CD14-positive monocyte (primary cell): Measurements from ENCODE around the gene MCF2L. TPM values are rescaled to one million over a fixed set of nuclear protein-coding genes. Genes with fewer than 3 reads are reported as not detected.

ENCODE experiments used
- DNase-seq, 3 donors: peaks; one replicate each; pipeline ENCODE4 v3.0.0-alpha.2; 2011 to 2022
- H2AFZ ChIP-seq: 2 replicates; pipeline ENCODE4 v1.6.0; 2012; ENCODE audit warnings: mild to moderate bottlenecking, low read depth, low read length, inconsistent platforms; ENCODE audit not compliant: insufficient read depth, poor library complexity, severe bottlenecking
- H3K27ac ChIP-seq, 2 donors: 1 replicate in 1 of 2; 2 replicates in 1 of 2; pipeline ENCODE4 v1.5.1; 2012 to 2013; ENCODE audit warnings: low read length in 2 of 2, control low read depth in 1 of 2, inconsistent platforms in 1 of 2, low read depth in 1 of 2, mild to moderate bottlenecking in 1 of 2
- H3K27me3 ChIP-seq, 2 donors: one replicate each; pipeline versions ENCODE4 v1.6.0 to v1.6.1; 2011 to 2013; ENCODE audit warnings: low read length in 2 of 2; ENCODE audit not compliant: control insufficient read depth in 2 of 2, insufficient read depth in 2 of 2
- H3K36me3 ChIP-seq, 2 donors: replicated peaks in 1 of 2; 1 replicate in 1 of 2; 2 replicates in 1 of 2; pipeline versions ENCODE4 v1.5.1 to v1.6.1; 2012 to 2013; ENCODE audit warnings: low read length in 2 of 2, control low read depth in 1 of 2, inconsistent platforms in 1 of 2, mild to moderate bottlenecking in 1 of 2; ENCODE audit not compliant: insufficient read depth in 2 of 2, control insufficient read depth in 1 of 2
- H3K4me1 ChIP-seq, 2 donors: 1 replicate in 1 of 2; 2 replicates in 1 of 2; pipeline versions ENCODE4 v1.5.1 to v1.6.1; 2012 to 2013; ENCODE audit warnings: low read length in 2 of 2, control low read depth in 1 of 2, inconsistent platforms in 1 of 2, mild to moderate bottlenecking in 1 of 2, moderate library complexity in 1 of 2; ENCODE audit not compliant: insufficient read depth in 2 of 2, control insufficient read depth in 1 of 2
- H3K4me2 ChIP-seq: replicated peaks from 2 replicates; pipeline ENCODE3; 2012; ENCODE audit warnings: low read length, moderate library complexity, mild to moderate bottlenecking; ENCODE audit not compliant: poor library complexity, severe bottlenecking; ENCODE audit errors: extremely low read depth
- H3K4me3 ChIP-seq, 3 experiments: fragments of 200-600 bp in 1 of 3; sonication (generic) in 1 of 3; replicated peaks in 1 of 3; 1 replicate in 2 of 3; 2 replicates in 1 of 3; pipeline ENCODE4 v1.5.1; 2011 to 2013; ENCODE audit warnings: low read length in 3 of 3, mild to moderate bottlenecking in 3 of 3, control low read depth in 2 of 3, low read depth in 2 of 3, inconsistent platforms in 1 of 3, moderate library complexity in 1 of 3
- H3K79me2 ChIP-seq: 2 replicates; pipeline ENCODE4 v1.6.0; 2012; ENCODE audit warnings: mild to moderate bottlenecking, control low read depth, inconsistent platforms, low read length, moderate library complexity; ENCODE audit not compliant: insufficient read depth
- H3K9ac ChIP-seq: 2 replicates; pipeline ENCODE4 v1.6.0; 2017; ENCODE audit warnings: low read length, mild to moderate bottlenecking; ENCODE audit not compliant: insufficient read depth, poor library complexity, severe bottlenecking
- H3K9me3 ChIP-seq, 2 donors: replicated peaks in 1 of 2; 1 replicate in 1 of 2; 2 replicates in 1 of 2; pipeline versions ENCODE4 v1.5.1 to v1.6.1; 2012 to 2013; ENCODE audit warnings: low read length in 2 of 2, control low read depth in 1 of 2; ENCODE audit not compliant: control insufficient read depth in 1 of 2, insufficient read depth in 1 of 2
- H4K20me1 ChIP-seq: 2 replicates; pipeline ENCODE4 v1.6.0; 2012; ENCODE audit warnings: mild to moderate bottlenecking, low read length, control low read depth, moderate library complexity; ENCODE audit not compliant: insufficient read depth
- H3K27ac Mint-ChIP-seq, 7 donors: one replicate each; pipeline ENCODE4 v1.8.0; 2020; ENCODE audit warnings: mild to moderate bottlenecking in 7 of 7, mixed read lengths in 7 of 7, moderate library complexity in 6 of 7, inconsistent platforms in 2 of 7
- H3K27me3 Mint-ChIP-seq, 3 donors: one replicate each; pipeline ENCODE4 v1.8.0; 2021 to 2022; ENCODE audit warnings: low read depth in 3 of 3, mild to moderate bottlenecking in 3 of 3, mixed read lengths in 3 of 3, moderate library complexity in 3 of 3, inconsistent platforms in 1 of 3
- H3K36me3 Mint-ChIP-seq, 2 donors: one replicate each; pipeline ENCODE4 v1.8.0; 2020; ENCODE audit warnings: mixed read lengths in 2 of 2, inconsistent platforms in 1 of 2, mild to moderate bottlenecking in 1 of 2
- H3K4me1 Mint-ChIP-seq: one replicate; pipeline ENCODE4 v1.8.0; 2020; ENCODE audit warnings: mild to moderate bottlenecking, mixed read lengths
- H3K4me3 Mint-ChIP-seq, 2 donors: one replicate each; pipeline ENCODE4 v1.8.0; 2020; ENCODE audit warnings: mild to moderate bottlenecking in 2 of 2, mixed read lengths in 2 of 2, moderate library complexity in 1 of 2
- H3K9me3 Mint-ChIP-seq, 7 donors: one replicate each; pipeline ENCODE4 v1.8.0; 2020 to 2022; ENCODE audit warnings: mixed read lengths in 7 of 7, mild to moderate bottlenecking in 6 of 7, moderate library complexity in 6 of 7, inconsistent platforms in 2 of 7
- WGBS: methylation state at CpG from one replicate; pipeline ENCODE4 v1.1.5; 2013; ENCODE audit warnings: missing lambda C conversion rate; ENCODE audit not compliant: insufficient coverage; 5-methylcytosine and 5-hydroxymethylcytosine counted together
- intact Hi-C, 2 donors: fragments of 100-400 bp; cut with micrococcal nuclease; formaldehyde crosslinking; loops; one replicate each; pipeline versions ENCODE4 v1.15.0 to v1.15.1; 2023
- polyA plus RNA-seq, 3 donors: library from polyadenylated mRNA; depleted of rRNA in 1 of 3; unstranded in 2 of 3; stranded (reverse) in 1 of 3; fragments of 300-500 nt in 2 of 3; fragments of >200 nt in 1 of 3; fragmentation: Illumina TruSeq in 2 of 3; gene quantifications; 1 replicate in 2 of 3; 2 replicates in 1 of 3; pipeline ENCODE4 v1.2.3, GENCODE V29; 2012 to 2021
- TF ChIP-seq, protein P1 (sequence below): fragments of 200-600 bp; IDR thresholded peaks from one replicate; pipeline ENCODE4 v1.8.0; 2022; ENCODE audit warnings: antibody characterized with exemption, mild to moderate bottlenecking

MCF2L gene
- polyA plus RNA-seq, 3 donors: not detected

DNA sequence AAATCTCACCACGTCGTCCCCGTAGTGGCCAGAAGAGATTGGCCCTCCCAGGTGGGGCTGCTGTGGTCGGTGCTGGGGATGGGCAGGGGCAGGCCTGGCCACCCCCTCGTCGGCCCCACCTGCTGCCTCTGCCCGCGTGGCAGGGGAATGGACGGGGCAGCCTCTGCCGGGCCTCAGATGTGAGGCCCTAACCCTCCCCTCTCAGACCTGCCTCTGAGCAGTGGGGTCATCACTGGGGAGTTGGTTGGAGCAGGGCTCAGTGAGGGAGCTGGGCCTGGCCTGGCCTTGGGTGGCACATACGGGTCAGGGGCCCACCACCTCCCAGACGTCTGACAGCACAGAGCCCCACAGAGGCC lies 41.5 kb downstream of the MCF2L start:
- H2AFZ ChIP-seq: no peak overlapping the region
- H3K27ac ChIP-seq: no peak overlapping the region
- no peak for DNase-seq
- no peaks in the 10 kb centered on the region for H4K20me1 ChIP-seq
- Mint-ChIP-seq H3K4me3 (no peak overlapping the region), H3K27ac (no peak overlapping the region), H3K36me3 (no peaks in the 10 kb centered on the region), H3K9me3 (peaks cover 0 to 15% (median 5%) of the 10 kb centered on the region in 7 donors), H3K27me3 (peaks cover 0 to 8% (median 3%) of the 10 kb centered on the region in 3 donors), H3K4me1 (peaks cover 5% of the 10 kb centered on the region)
- intact Hi-C loops: no loop called here
- H3K27me3 ChIP-seq: no peaks in the 10 kb centered on the region
- no peaks in the 10 kb centered on the region for H3K9me3 ChIP-seq
- H3K4me3 ChIP-seq: no peak overlapping the region
- TF ChIP-seq, protein P1, sequence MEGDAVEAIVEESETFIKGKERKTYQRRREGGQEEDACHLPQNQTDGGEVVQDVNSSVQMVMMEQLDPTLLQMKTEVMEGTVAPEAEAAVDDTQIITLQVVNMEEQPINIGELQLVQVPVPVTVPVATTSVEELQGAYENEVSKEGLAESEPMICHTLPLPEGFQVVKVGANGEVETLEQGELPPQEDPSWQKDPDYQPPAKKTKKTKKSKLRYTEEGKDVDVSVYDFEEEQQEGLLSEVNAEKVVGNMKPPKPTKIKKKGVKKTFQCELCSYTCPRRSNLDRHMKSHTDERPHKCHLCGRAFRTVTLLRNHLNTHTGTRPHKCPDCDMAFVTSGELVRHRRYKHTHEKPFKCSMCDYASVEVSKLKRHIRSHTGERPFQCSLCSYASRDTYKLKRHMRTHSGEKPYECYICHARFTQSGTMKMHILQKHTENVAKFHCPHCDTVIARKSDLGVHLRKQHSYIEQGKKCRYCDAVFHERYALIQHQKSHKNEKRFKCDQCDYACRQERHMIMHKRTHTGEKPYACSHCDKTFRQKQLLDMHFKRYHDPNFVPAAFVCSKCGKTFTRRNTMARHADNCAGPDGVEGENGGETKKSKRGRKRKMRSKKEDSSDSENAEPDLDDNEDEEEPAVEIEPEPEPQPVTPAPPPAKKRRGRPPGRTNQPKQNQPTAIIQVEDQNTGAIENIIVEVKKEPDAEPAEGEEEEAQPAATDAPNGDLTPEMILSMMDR: no peak
- H3K36me3 ChIP-seq: no peaks in the 10 kb centered on the region
- 53% methylated on average over 10 of the region's 12 CpGs for WGBS
- H3K9ac ChIP-seq: no peak overlapping the region
- no peaks in the 10 kb centered on the region for H3K4me1 ChIP-seq
- no peaks in the 10 kb centered on the region for H3K79me2 ChIP-seq
- H3K4me2 ChIP-seq: no peak overlapping the region

DNA sequence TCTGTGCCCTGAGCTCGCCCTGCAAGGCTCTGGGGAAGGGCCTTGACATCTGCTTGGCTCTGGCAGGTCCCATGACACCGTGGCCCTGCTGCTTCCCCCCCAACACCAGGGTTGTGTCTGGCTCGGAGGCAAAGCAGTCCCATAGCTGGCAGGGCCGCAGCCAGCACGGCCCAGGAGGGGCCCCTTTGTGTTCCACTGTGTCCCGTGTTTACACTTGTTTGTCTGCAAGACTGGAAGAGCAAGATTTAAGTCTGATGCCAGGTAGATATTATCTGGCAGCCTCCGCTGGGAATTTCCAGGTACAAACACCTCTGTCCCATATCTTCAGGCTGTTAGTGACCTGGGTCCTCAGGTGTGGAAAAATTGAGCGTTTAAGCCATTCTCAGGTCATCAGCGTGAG lies 44.3 kb downstream of the MCF2L start:
- Histone ChIP-seq H3K79me2 (no peaks in the 10 kb centered on the region), H3K9me3 (no peaks in the 10 kb centered on the region), H2AFZ (no peak overlapping the region), H4K20me1 (no peaks in the 10 kb centered on the region), H3K4me2 (no peak overlapping the region), H3K4me3 (no peak overlapping the region), H3K9ac (no peak overlapping the region), H3K27me3 (no peaks in the 10 kb centered on the region), H3K4me1 (no peaks in the 10 kb centered on the region), H3K36me3 (no peaks in the 10 kb centered on the region), H3K27ac (no peak overlapping the region)
- intact Hi-C loops: no loop called here
- H3K4me3 Mint-ChIP-seq: no peak overlapping the region
- no peak for DNase-seq
- H3K9me3 Mint-ChIP-seq: peaks cover 0 to 15% (median 5%) of the 10 kb centered on the region in 7 donors
- no peaks in the 10 kb centered on the region for H3K36me3 Mint-ChIP-seq
- H3K27me3 Mint-ChIP-seq: peaks cover 1 to 5% (median 3%) of the 10 kb centered on the region in 3 donors
- 97% methylated on average over 7 of the region's 9 CpGs for WGBS
- TF ChIP-seq, protein P1: no peak
- peaks cover 5% of the 10 kb centered on the region for H3K4me1 Mint-ChIP-seq
- H3K27ac Mint-ChIP-seq: no peak overlapping the region
